ENCODE results near the gene ARTN.

DNA sequence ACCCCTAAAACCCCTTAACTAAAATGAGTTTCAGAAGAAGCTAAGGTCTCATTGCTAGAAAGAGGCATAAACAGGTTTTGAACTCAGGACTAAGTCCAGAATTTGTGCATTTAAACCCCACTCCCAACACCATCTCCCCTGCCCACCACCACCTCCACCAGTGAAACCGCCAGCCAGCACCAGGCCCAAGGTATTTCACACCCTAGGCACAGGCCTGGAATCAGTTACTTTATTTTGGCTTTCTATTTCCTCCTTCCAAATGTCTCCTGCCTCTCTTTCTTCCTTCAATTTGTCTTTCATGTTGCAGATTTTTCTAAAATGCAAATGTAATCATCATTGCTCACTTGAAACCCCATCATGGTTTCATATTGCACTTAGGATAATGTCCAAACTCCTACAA, 11.3 kb downstream of the ARTN start:
- TF ChIP-seq, protein P1, sequence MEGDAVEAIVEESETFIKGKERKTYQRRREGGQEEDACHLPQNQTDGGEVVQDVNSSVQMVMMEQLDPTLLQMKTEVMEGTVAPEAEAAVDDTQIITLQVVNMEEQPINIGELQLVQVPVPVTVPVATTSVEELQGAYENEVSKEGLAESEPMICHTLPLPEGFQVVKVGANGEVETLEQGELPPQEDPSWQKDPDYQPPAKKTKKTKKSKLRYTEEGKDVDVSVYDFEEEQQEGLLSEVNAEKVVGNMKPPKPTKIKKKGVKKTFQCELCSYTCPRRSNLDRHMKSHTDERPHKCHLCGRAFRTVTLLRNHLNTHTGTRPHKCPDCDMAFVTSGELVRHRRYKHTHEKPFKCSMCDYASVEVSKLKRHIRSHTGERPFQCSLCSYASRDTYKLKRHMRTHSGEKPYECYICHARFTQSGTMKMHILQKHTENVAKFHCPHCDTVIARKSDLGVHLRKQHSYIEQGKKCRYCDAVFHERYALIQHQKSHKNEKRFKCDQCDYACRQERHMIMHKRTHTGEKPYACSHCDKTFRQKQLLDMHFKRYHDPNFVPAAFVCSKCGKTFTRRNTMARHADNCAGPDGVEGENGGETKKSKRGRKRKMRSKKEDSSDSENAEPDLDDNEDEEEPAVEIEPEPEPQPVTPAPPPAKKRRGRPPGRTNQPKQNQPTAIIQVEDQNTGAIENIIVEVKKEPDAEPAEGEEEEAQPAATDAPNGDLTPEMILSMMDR (conservative IDR thresholded peaks at IDR 0.05) = no peak
- TF ChIP-seq ZFX (IDR thresholded peaks at IDR 0.05) = no peak
